Epidermal melanocyte (primary cell): ENCODE results near the gene COL9A3.

Source experiments
- DNase-seq: peaks from one replicate; pipeline ENCODE4 v3.0.0; 2011; ENCODE audit warnings: low spot score; ENCODE audit not compliant: insufficient read length

COL9A3 gene

GRCh38 chr20:62796699-62797491 is 20.0 kb upstream of the COL9A3 start:
- no peak for DNase-seq

- DNase-seq = no peak
These were observed 18.9 kb upstream of the COL9A3 start for GRCh38 chr20:62797671-62798532.

DNA sequence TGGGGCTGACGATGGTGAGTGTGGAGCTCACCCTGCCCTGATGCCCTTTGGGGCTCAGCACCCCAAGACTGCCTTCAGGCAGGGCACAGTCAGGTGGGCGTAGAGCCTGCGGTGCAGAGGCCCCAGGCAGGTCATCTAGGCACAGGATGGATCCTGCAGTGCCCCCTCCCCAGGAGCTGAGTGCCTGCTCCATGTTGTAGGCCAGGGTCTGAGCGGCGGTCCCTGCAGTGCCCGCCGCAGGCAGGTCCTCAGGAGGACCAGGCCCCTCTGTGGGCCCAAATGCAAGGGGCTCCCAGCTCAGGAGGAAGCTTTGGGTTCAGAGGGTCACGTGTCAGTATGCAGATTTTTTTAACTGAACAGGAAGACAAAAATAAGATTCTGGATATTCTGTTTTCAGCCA is 17.8 kb upstream of the COL9A3 start:
- no peak for DNase-seq

DNA sequence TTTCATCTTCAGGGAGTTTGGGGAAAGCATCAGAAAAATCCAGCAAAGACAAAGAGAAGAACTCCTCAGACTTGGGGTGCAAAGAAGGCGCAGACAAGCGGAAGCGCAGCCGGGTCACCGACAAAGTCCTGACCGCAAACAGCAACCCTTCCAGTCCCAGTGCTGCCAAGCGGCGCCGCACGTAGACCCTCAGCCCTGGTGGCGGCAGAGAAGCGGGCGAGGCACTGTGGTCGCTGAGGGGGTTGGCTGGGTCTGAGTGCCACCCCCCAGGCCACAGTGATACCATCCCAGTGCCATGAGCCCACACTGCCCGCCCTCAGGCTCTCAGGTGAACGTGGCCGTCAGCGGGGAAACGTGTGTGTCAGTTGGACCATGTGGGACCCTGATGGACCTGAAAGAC is 17.4 kb upstream of the COL9A3 start:
- no peak for DNase-seq

GRCh38 chr20:62799873-62800272 is 17.0 kb upstream of the COL9A3 start:
- DNase-seq = no peak

DNA sequence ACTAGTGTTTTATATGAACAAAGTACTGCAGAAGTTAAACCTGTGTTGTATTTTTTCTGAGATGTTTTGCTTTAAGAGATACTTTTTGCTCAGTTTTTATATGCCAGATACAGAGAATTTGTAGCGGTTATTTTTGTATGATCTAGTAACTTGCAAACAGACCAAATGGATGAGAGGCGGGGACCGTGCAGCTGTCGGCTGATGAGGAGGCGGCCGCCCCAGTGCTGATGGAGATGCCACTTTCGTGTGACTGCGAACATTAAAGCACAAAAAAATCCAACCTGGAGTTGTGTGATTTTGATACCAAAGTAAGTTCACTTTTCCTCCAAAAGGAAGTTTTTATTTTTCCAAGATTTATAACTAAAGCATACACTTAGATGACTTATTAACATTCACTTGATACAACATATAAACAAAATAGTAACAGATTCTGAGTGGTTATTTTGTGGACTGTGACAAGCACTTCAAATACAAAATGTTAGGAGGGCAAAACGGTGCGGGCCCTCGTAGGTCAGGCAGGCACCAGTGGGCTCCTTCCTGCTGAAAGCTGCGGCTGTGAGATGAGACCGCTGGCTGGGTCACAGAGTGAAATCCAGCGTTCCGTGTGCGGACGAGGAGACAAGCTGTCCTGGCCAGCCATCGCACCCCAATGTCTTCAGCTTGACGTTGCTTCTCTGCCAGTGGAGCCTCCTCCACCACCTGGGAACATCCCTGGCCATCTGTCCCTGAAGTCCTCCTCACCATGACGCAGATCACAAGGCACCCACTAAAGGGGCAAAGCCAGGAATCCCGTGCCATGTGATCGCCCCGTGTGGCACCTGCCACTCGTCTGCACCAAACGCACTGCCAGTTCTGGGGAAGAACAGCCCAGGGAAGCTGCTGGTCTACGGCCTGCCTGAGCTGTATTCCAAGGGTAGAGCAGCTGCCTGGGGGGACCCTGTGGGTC is 16.3 kb upstream of the COL9A3 start:
- DNase-seq = no peak

GRCh38 chr20:62801284-62802010 is 15.4 kb upstream of the COL9A3 start:
- DNase-seq = no peak

- no peak for DNase-seq
These were observed 14.7 kb upstream of the COL9A3 start for GRCh38 chr20:62802026-62802712.

DNA sequence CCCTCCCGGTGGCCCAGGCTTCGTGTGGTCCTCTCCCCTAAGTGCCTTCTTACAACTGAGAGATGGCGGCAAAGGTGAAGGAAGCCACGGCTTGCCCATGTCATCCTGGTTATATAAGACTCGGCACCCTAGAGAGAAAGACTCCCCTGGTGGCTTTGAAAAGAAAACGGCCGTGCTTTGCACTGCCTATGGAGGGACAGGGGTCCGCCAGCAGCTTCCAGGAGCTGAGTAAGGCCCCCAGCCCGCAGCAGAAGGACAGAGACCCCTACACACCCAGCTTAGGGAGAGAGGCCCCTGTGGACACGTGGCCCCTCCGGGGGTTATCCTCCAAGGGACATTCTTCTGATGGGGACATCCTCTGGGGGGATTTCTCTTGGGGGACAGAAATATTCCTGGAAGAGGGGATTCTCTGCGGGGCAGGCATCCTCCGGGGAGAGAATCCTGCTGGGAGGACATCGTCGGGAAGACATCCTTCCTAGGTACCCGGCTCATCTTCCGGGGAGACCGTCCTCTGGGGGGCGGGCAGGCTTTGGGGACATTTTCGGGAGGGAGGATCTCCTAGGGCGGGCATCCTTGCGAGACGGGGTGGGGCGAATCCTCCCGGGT is 12.7 kb upstream of the COL9A3 start:
- no peak for DNase-seq

DNA sequence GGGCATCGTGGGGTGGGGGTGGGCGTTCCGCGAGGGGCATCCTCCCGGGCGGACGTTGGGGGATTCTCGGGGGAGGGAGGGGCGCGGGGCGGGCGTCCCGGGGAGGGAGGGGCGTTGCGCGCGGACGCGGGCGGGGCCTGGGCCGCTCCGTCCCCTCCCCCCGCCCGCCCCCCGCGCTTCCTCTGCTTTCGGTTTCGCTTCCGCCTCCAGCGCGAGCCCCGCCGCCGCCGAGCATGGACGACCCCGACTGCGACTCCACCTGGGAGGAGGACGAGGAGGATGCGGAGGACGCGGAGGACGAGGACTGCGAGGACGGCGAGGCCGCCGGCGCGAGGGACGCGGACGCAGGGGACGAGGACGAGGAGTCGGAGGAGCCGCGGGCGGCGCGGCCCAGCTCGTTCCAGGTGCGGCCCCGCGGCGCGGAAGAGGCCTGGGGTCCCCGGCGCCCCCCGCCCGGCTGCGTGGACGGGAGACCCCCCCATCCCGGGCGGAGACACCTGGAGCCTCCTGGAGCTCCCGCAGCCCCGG is 12.2 kb upstream of the COL9A3 start, which contains the start of gene OGFR:
OGFR (plus strand) TSS at position 209 of the 528 bp plus-strand sequence; CDS start at position 234, 25 bp downstream.
- peak; percentile 83 for DNase-seq

- DNase-seq = no peak
These were observed 11.6 kb upstream of the COL9A3 start for GRCh38 chr20:62805155-62805710.

DNA sequence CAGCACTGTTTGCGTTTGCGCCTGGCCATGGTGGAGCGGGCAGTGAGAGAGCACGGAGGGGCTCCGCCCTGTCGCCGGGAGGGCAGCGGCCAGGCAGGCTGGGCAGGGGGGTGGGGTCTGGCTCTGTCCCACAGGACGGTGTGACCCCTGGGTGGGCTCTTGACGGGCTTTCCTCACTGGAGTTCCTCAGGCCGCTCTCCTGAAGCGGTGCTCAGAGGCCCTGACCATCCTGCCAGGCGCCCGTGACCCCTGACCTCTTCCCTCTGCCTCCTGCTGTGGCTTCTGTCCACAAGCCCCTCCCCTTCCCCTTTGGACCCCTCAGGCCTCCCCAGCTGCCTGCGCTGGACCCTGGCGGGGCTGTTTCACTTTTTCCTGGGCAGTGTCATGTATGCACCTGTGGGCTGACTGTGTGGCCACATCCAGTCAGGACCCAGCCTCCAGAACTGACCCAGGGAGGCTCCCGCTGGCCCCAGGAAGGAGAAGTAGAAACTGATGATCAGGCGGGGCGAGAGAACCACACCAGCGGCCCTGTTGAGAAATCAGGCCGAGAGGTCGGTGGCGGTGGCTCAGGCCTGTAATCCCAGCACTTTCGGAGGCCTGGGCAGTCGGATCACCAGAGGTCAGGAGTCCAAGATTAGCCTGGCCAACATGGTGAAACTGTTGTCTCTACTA is 11.0 kb upstream of the COL9A3 start:
- DNase-seq = no peak

DNA sequence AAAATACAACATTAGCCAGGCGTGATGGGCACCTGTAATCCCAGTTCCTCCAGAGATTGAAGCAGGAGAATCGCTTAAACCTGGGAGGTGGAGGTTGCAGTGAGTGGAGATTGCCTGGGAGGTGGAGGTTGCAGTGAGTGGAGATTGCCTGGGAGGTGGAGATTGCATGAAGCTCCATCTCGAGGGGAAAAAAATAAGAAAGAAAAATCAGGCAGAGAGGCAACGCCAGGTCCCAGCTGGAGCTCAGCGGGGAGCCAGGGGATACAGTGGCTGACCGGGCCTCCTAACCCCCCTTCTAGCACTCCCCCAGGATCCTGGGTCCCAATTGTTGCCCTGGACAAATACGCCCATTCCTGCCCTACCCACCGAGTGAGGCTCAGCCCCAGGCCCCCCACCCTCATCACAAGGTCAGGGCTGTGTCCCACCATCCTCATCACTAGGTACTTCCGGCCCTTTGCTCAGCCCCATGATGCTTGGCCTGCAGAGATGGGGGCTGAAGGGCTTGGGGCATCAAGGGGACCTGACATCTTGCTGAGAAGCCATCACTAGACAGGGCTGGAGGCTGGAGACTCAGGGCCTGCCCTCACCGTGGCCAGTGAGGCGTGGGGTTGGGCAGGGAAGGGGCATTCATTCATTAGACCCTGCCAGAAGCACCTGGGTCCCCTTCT is 10.3 kb upstream of the COL9A3 start:
- DNase-seq = no peak

GRCh38 chr20:62807444-62808210 is 9.2 kb upstream of the COL9A3 start:
- DNase-seq = no peak

DNA sequence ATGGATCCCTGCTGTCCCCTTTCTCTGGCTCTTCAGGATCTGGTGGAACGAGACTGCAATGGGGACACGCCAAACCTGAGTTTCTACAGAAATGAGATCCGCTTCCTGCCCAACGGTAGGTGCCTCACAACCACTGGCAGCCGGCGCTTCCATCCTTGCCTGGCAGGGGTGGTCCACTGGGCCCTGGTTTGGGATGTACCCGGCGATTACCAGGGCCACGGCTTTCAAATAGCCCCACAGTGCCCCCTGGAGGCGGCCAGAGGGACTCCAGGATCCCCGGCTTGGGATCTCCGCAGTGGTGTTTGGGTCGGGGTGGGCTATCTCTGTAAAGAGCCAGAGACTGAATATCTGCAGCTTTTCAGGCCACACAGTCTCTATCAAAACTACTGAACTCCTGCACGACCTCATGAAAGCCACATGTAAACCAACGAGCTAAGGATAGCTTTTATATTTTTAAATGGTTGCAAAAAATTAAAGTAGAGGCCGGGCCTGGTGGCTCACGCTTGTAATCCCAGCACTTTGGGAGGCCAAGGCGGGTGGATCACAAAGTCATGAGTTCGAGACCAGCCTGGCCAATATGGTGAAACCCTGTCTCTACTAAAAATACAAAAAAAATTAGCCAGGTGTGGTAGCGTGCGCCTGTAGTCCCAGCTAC is 8.5 kb upstream of the COL9A3 start:
- peak; percentile 94 for DNase-seq

DNA sequence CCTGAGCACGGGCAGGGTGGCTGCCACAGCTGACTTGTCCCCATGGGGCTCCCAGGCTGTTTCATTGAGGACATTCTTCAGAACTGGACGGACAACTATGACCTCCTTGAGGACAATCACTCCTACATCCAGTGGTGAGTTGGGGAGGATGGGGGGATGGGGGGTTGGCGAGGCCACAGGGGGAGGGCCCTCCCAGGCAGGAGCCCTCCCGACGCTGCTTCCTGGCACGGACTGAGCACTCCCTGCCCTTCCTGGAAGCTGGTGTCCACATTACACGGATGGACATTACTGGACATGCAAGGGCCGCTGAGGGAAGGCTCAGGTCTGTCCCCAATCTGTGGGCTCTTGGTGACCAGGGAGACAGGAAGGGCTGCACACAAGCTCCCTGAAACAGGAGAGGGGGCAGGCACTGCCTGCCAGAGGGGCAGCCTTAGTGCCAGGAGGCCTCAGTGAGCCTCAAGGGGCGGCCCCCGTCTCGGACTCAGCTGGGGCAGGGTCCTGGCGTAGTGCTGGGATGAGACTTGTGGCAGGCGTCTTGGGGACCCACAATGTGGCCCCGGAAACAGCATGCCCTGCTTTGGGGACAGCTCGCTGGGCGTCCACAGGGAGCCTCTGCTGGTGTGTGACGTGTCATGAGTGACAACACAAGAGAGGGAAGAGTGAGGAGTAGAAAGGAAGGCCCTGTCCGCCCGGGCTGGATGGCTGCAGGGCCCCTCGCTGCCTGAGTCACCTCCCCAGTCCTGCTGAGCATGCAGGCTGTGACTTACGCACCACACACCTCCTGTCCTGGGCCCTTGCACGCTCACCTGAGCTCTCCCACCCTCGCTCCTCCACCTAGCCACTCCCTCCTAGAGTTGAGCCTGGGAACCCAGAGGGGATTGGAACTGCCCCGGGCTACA is 7.1 kb upstream of the COL9A3 start:
- no peak for DNase-seq
